GM23338 (cell line): ENCODE measurements around the gene RFXAP. TPM values are rescaled to one million over a fixed set of nuclear protein-coding genes. Genes with fewer than 3 reads are reported as not detected.

Source experiments
- ATAC-seq: fragments of 200-7000 bp; cut with Tn5 transposase; 3 replicates; pipeline ENCODE4 v1.9.1; 2020
- DNase-seq: peaks from one replicate; pipeline ENCODE4 v3.0.0-alpha.2; 2015; ENCODE audit warnings: low spot score
- H2AFZ ChIP-seq: fragments of 200-600 bp; sonication (generic); 2 replicates; pipeline ENCODE4 v1.8.0; 2016; ENCODE audit warnings: antibody characterized with exemption, mild to moderate bottlenecking, moderate library complexity
- H3F3A ChIP-seq: fragments of 200-600 bp; sonication (generic); replicated peaks from 2 replicates; pipeline ENCODE4 v1.8.0; 2017; ENCODE audit warnings: antibody characterized with exemption, mixed run types, low read depth
- H3K27ac ChIP-seq: fragments of 200-600 bp; sonication (generic); 2 replicates; pipeline ENCODE4 v1.6.1; 2016; ENCODE audit warnings: low read depth
- H3K27me3 ChIP-seq: fragments of 200-600 bp; sonication (generic); 2 replicates; pipeline ENCODE4 v1.8.0; 2016; ENCODE audit warnings: mild to moderate bottlenecking, mixed run types, moderate library complexity; ENCODE audit not compliant: insufficient read depth
- H3K36me3 ChIP-seq: fragments of 200-600 bp; sonication (generic); 2 replicates; pipeline ENCODE4 v1.8.0; 2016; ENCODE audit warnings: mild to moderate bottlenecking; ENCODE audit not compliant: insufficient read depth
- H3K4me1 ChIP-seq: fragments of 200-600 bp; sonication (generic); 2 replicates; pipeline ENCODE4 v1.8.0; 2016; ENCODE audit warnings: mild to moderate bottlenecking, moderate library complexity; ENCODE audit not compliant: insufficient read depth
- H3K4me2 ChIP-seq: fragments of 200-600 bp; sonication (generic); 2 replicates; pipeline ENCODE4 v1.7.1; 2017; ENCODE audit warnings: mixed run types
- H3K4me3 ChIP-seq: fragments of 200-600 bp; sonication (generic); 2 replicates; pipeline ENCODE4 v1.6.1; 2016; ENCODE audit warnings: mixed run types
- H3K79me2 ChIP-seq: fragments of 200-600 bp; sonication (generic); replicated peaks from 2 replicates; pipeline ENCODE4 v1.8.0; 2017; ENCODE audit warnings: mild to moderate bottlenecking; ENCODE audit not compliant: insufficient read depth
- H3K9me2 ChIP-seq: fragments of 200-600 bp; sonication (generic); 2 replicates; pipeline ENCODE4 v1.8.0; 2017; ENCODE audit not compliant: insufficient read depth
- H4K20me1 ChIP-seq: fragments of 200-600 bp; sonication (generic); replicated peaks from 2 replicates; pipeline ENCODE4 v1.8.0; 2017; ENCODE audit warnings: mild to moderate bottlenecking; ENCODE audit not compliant: insufficient read depth
- H3K27ac Mint-ChIP-seq: 2 replicates; pipeline ENCODE4 v1.8.0; 2020; ENCODE audit warnings: inconsistent platforms, mild to moderate bottlenecking, moderate library complexity, mixed read lengths
- H3K27me3 Mint-ChIP-seq: 3 replicates; pipeline ENCODE4 v1.8.0; 2022; ENCODE audit warnings: low read depth, mild to moderate bottlenecking, moderate library complexity, mixed read lengths, inconsistent platforms; ENCODE audit not compliant: insufficient read depth, poor library complexity
- H3K36me3 Mint-ChIP-seq: 3 replicates; pipeline ENCODE4 v1.8.0; 2021; ENCODE audit warnings: low read depth, mild to moderate bottlenecking, inconsistent platforms, moderate library complexity, mixed read lengths
- H3K4me1 Mint-ChIP-seq: 3 replicates; pipeline ENCODE4 v1.8.0; 2020; ENCODE audit warnings: mild to moderate bottlenecking, inconsistent platforms, mixed read lengths
- H3K4me3 Mint-ChIP-seq: 3 replicates; pipeline ENCODE4 v1.8.0; 2021; ENCODE audit warnings: moderate library complexity, mild to moderate bottlenecking, inconsistent platforms, mixed read lengths
- H3K9me3 Mint-ChIP-seq: 3 replicates; pipeline ENCODE4 v1.8.0; 2020; ENCODE audit warnings: moderate library complexity, mild to moderate bottlenecking, inconsistent platforms, mixed read lengths
- CREB1 ChIP-seq: fragments of 250-450 bp; sonication (Bioruptor Pico); IDR thresholded peaks from 2 replicates; pipeline ENCODE4 v1.5.0; 2020; ENCODE audit warnings: low read depth, mild to moderate bottlenecking, moderate library complexity
- CTCF ChIP-seq, 2 experiments: fragments of 200-600 bp in 1 of 2; sonication (generic) in 1 of 2; conservative IDR thresholded peaks; 2 replicates each; pipeline versions ENCODE4 v1.5.1 to v1.6.1; 2016 to 2017; ENCODE audit warnings: antibody characterized with exemption in 2 of 2, low read depth in 2 of 2, mild to moderate bottlenecking in 2 of 2, moderate library complexity in 1 of 2
- ETS1 ChIP-seq: IDR thresholded peaks from 2 replicates; pipeline ENCODE4 v1.6.1; 2016; ENCODE audit warnings: antibody characterized with exemption
- EZH2 ChIP-seq: fragments of 200-600 bp; sonication (generic); IDR thresholded peaks from one replicate; pipeline ENCODE4 v1.8.0; 2017; ENCODE audit warnings: antibody characterized with exemption, mild to moderate bottlenecking, low read depth; ENCODE audit not compliant: unreplicated experiment
- EZH2phosphoT487 ChIP-seq: fragments of 200-600 bp; sonication (generic); IDR thresholded peaks from one replicate; pipeline ENCODE4 v1.8.1; 2018; ENCODE audit warnings: antibody characterized with exemption; ENCODE audit not compliant: unreplicated experiment
- JUNB ChIP-seq: IDR thresholded peaks from one replicate; pipeline ENCODE4 v1.6.1; 2016; ENCODE audit warnings: antibody characterized with exemption; ENCODE audit not compliant: unreplicated experiment
- NANOG ChIP-seq: IDR thresholded peaks from 2 replicates; pipeline ENCODE4 v1.6.1; 2016; ENCODE audit warnings: antibody characterized with exemption, borderline replicate concordance
- POLR2AphosphoS5 ChIP-seq: IDR thresholded peaks from 2 replicates; pipeline ENCODE4 v1.6.1; 2016; ENCODE audit warnings: antibody characterized with exemption, low read depth
- REST ChIP-seq: IDR thresholded peaks from one replicate; pipeline ENCODE4 v1.6.1; 2018; ENCODE audit warnings: antibody characterized with exemption; ENCODE audit not compliant: unreplicated experiment
- STAT1 ChIP-seq: IDR thresholded peaks from one replicate; pipeline ENCODE4 v1.6.1; 2016; ENCODE audit warnings: antibody characterized with exemption; ENCODE audit not compliant: unreplicated experiment
- ZNF114 ChIP-seq: fragments of 250-450 bp; sonication (Bioruptor Pico); IDR thresholded peaks from 2 replicates; pipeline ENCODE4 v1.5.0; 2020; ENCODE audit warnings: mild to moderate bottlenecking, moderate library complexity
- ZNF331 ChIP-seq: fragments of 250-450 bp; sonication (Bioruptor Pico); IDR thresholded peaks from 2 replicates; pipeline ENCODE4 v1.5.0; 2020; ENCODE audit warnings: low read depth, mild to moderate bottlenecking, moderate library complexity
- ZNF462 ChIP-seq: fragments of 250-450 bp; sonication (Bioruptor Pico); IDR thresholded peaks from 2 replicates; pipeline ENCODE4 v1.5.0; 2020; ENCODE audit warnings: mild to moderate bottlenecking, moderate library complexity
- polyA plus RNA-seq: library from polyadenylated mRNA; unstranded; fragments of >200 nt; fragmentation: Nextera tagmentation; extraction: Ambion mirVana; gene quantifications from 2 replicates; pipeline ENCODE4 v1.2.1, GENCODE V29; 2016
- total RNA-seq: library from RNA; depleted of rRNA; stranded (reverse); fragments of >200 nt; shearing (Covaris generic); gene quantifications from 2 replicates; pipeline ENCODE4 v1.2.3, GENCODE V29; 2014

Gene RFXAP
- total and polyA plus RNA-seq, 2 experiments from 2014 or later: 6.3 to 8.5 TPM

- Histone ChIP-seq H3K4me2 (no peak overlapping the region), H4K20me1 (no peaks in the 10 kb centered on the region)
- peaks cover 11% of the 10 kb centered on the region for H3K4me1 Mint-ChIP-seq
These were observed 5.8 kb upstream of the RFXAP start for GRCh38 chr13:36813225-36813624.

More at GRCh38 chr13:36813225-36813624, 5.8 kb upstream of the RFXAP start:
- no peak overlapping the region for H3K27ac ChIP-seq
- H3F3A ChIP-seq: 0 out of 2 replicates have a peak, but pooled peaks cover 2% of the 10 kb centered on the region
- peaks cover 15% of the 10 kb centered on the region for H3K4me1 ChIP-seq
- H3K79me2 ChIP-seq: no peaks in the 10 kb centered on the region
- DNase-seq (no peak), ATAC-seq (no peak)
- no peak overlapping the region for H3K4me3 ChIP-seq
- Mint-ChIP-seq H3K4me3 (no peak overlapping the region), H3K36me3 (no peaks in the 10 kb centered on the region), H3K9me3 (no peaks in the 10 kb centered on the region), H3K27ac (no peak overlapping the region), H3K27me3 (no peaks in the 10 kb centered on the region)
- H3K27me3 ChIP-seq: no peaks in the 10 kb centered on the region
- no peak overlapping the region for H2AFZ ChIP-seq
- peaks cover 8% of the 10 kb centered on the region; the same call in 1 of the 2 replicates for H3K9me2 ChIP-seq
- H3K36me3 ChIP-seq: no peaks in the 10 kb centered on the region
- TF ChIP-seq ZNF462 (no peak), ETS1 (no peak), STAT1 (no peak), ZNF331 (CRISPR knock-in tag) (no peak), CREB1 (CRISPR knock-in tag) (no peak), REST (no peak), EZH2 (no peak), ZNF114 (CRISPR knock-in tag) (no peak), CTCF (conservative IDR thresholded peaks at IDR 0.05; ENCODE audit: low read depth in 2 of 2) (no peak), JUNB (no peak), NANOG (no peak), EZH2phosphoT487 (no peak), POLR2AphosphoS5 (no peak)
